K562 (cell line): ENCODE results near the gene C15orf62. TPM values are rescaled to one million over a fixed set of nuclear protein-coding genes. Genes with fewer than 3 reads are reported as not detected.

Source experiments
- CHCHD3 ChIP-seq: fragments of 250-450 bp; sonication (Bioruptor Pico); IDR thresholded peaks from 2 replicates; pipeline ENCODE4 v2.1.2; 2022; ENCODE audit warnings: mild to moderate bottlenecking
- ELF4 ChIP-seq: fragments of 450-650 bp; formaldehyde crosslinking; IDR thresholded peaks from 2 replicates; pipeline ENCODE4 v1.4.0; 2022; ENCODE audit warnings: missing genetic modification characterization
- ESRRA ChIP-seq: fragments of 450-650 bp; IDR thresholded peaks from 2 replicates; pipeline ENCODE4 v1.6.1; 2014; ENCODE audit warnings: low read depth, mild to moderate bottlenecking, moderate library complexity, borderline replicate concordance
- FOSL1 ChIP-seq: fragments of 200-800 bp; sonication (Bioruptor generic); conservative IDR thresholded peaks from 2 replicates; pipeline ENCODE4 v1.6.1; 2016; ENCODE audit warnings: missing genetic modification characterization, missing compliant biosample characterization
- GABPA ChIP-seq: fragments of 200-800 bp; sonication (Bioruptor generic); conservative IDR thresholded peaks from 2 replicates; pipeline ENCODE4 v1.6.1; 2016; ENCODE audit warnings: low read depth, missing genetic modification characterization, missing compliant biosample characterization
- HDAC1 ChIP-seq, 2 experiments: fragments of 450-650 bp; IDR thresholded peaks; 2 replicates each; pipeline ENCODE4 v1.6.1; 2016 to 2017; ENCODE audit warnings: inconsistent platforms in 1 of 2, mild to moderate bottlenecking in 1 of 2, moderate library complexity in 1 of 2
- KDM5B ChIP-seq: fragments of 200-600 bp; sonication (generic); IDR thresholded peaks from 2 replicates; pipeline ENCODE4 v1.6.1; 2012; ENCODE audit warnings: low read depth, mild to moderate bottlenecking, moderate library complexity, low read length, control low read depth, inconsistent platforms; ENCODE audit not compliant: insufficient replicate concordance
- MBD2 ChIP-seq: sonication (generic); IDR thresholded peaks from 2 replicates; pipeline ENCODE4 v1.6.1; 2016; ENCODE audit warnings: low read depth, borderline replicate concordance
- PHF8 ChIP-seq: fragments of 200-600 bp; sonication (generic); IDR thresholded peaks from 2 replicates; pipeline ENCODE4 v1.6.1; 2012; ENCODE audit warnings: mixed run types, mild to moderate bottlenecking, inconsistent platforms, low read length, moderate library complexity, borderline replicate concordance
- POLR2A ChIP-seq: fragments of 450-650 bp; conservative IDR thresholded peaks from 2 replicates; pipeline ENCODE4 v1.6.1; 2016
- POU5F1 ChIP-seq: fragments of 150-350 bp; IDR thresholded peaks from 2 replicates; pipeline ENCODE4 v1.6.1; 2014; ENCODE audit warnings: borderline replicate concordance, low read length, low read depth, mild to moderate bottlenecking; ENCODE audit not compliant: partially characterized antibody
- RB1 ChIP-seq: fragments of 450-650 bp; IDR thresholded peaks from 2 replicates; pipeline ENCODE4 v1.6.1; 2017; ENCODE audit warnings: low read depth, mild to moderate bottlenecking
- ZKSCAN1 ChIP-seq: fragments of 150-350 bp; IDR thresholded peaks from 2 replicates; pipeline ENCODE4 v1.6.1; 2016; ENCODE audit warnings: low read depth, low read length
- ZNF282 ChIP-seq: sonication (generic); formaldehyde crosslinking; IDR thresholded peaks from 2 replicates; pipeline ENCODE4 v1.8.1; 2023; ENCODE audit warnings: missing genetic modification reagents
- ZNF76 ChIP-seq: fragments of 250-450 bp; sonication (Bioruptor Pico); IDR thresholded peaks from 2 replicates; pipeline ENCODE4 v1.4.0; 2020; ENCODE audit warnings: mild to moderate bottlenecking, moderate library complexity, borderline replicate concordance
- polyA plus RNA-seq, 8 experiments: library from polyadenylated mRNA; depleted of rRNA in 4 of 8; stranded (reverse) in 5 of 8; unstranded in 3 of 8; fragments of >200 nt; fragmentation: Nextera tagmentation in 2 of 8; fragmentation: Illumina TruSeq in 1 of 8; extraction: Ambion mirVana in 2 of 8; extraction: Trizol in 1 of 8; gene quantifications; 2 replicates each; pipeline versions ENCODE4 v1.2.1 to v1.2.3, GENCODE V29; 2011 to 2014; ENCODE audit warnings: inconsistent platforms in 1 of 8, missing spikeins in 1 of 8
- total RNA-seq, 7 experiments: library from RNA; depleted of rRNA in 6 of 7; stranded (reverse); fragments of >200 nt in 6 of 7; fragmentation: Illumina TruSeq in 2 of 7; extraction: Trizol in 2 of 7; gene quantifications; 2 replicates each; pipeline versions ENCODE4 v1.2.1 to v1.2.3, GENCODE V29; 2011 to 2021; ENCODE audit warnings: low replicate concordance in 1 of 7
- TF ChIP-seq, protein P1 (sequence below): fragments of 450-650 bp; IDR thresholded peaks from 2 replicates; pipeline ENCODE4 v1.6.1; 2016; ENCODE audit warnings: antibody characterized with exemption
- TF ChIP-seq, protein P2 (sequence below): conservative IDR thresholded peaks from 2 replicates; pipeline ENCODE4 v1.6.1; 2011; ENCODE audit warnings: low read depth, mild to moderate bottlenecking, low read length; ENCODE audit not compliant: control insufficient read depth

Gene C15orf62
- total and polyA plus RNA-seq, 9 of the 15 experiments (the other 6 are each of a cell fraction or from before 2014, with no cell fraction given): 0.01 to 0.76 (median 0.30) TPM; not detected in 1

DNA sequence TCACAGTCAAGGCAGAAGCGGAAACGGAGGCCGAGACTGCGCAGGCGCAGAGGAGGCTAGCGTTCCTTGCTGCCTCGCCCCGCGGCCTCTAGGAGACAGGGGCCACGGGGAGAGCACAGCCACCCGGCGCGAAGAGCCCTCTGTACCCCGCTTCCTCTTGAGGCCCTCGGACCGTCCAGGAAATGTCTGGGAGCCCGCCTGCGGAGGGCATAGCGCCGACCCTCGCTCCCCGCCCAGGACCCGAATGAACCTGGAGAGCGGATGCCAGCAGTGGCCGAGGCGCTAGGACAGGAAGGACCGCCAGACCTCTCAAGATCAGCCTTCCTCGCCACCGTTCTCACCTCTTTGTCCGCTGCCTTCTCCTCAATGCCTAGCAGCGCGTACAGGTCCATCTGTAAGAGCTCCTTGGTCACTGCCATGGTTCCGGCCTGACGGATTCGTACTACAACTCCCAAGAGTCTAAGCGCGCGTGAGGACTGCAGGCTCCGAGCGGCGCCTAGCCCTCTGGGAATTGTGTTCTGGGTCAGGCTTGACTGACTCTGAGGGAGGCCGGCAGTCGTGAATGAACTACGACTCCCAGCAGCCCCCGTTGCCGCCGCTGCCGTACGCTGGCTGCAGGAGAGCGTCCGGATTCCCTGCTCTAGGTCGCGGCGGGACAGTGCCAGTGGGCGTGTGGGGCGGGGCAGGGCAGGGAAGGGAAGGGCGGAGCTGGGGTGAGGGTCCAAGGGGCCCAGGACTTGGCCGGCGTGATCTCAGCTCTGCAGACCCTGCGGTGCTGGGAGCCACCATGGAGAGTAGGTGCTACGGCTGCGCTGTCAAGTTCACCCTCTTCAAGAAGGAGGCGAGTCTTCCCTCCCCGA is 37.5 kb downstream of the C15orf62 start, which contains the start of the genes DNAJC17 and ZFYVE19 (continued):
- no peak for TF ChIP-seq ZNF282
- 0 out of 2 replicates have a peak, but pooled peaks have one; percentile 60 for TF ChIP-seq ZNF76
- peak; percentile 58; the same call in 1 of the 2 replicates for TF ChIP-seq ELF4 (CRISPR knock-in tag)
- TF ChIP-seq, protein P1, sequence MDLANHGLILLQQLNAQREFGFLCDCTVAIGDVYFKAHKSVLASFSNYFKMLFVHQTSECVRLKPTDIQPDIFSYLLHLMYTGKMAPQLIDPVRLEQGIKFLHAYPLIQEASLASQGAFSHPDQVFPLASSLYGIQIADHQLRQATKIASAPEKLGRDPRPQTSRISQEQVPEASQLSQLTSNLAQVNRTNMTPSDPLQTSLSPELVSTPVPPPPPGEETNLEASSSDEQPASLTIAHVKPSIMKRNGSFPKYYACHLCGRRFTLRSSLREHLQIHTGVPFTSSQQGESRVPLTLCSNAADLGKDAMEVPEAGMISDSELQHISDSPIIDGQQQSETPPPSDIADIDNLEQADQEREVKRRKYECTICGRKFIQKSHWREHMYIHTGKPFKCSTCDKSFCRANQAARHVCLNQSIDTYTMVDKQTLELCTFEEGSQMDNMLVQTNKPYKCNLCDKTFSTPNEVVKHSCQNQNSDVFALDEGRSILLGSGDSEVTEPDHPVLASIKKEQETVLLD: peak; percentile 89
- peak; percentile 91 for TF ChIP-seq MBD2
- TF ChIP-seq GABPA: peak; percentile 69
- peak; percentile 83 for TF ChIP-seq POU5F1
- TF ChIP-seq ESRRA: 0 out of 2 replicates have a peak, but pooled peaks have one; percentile 29
- peak; percentile 90 for TF ChIP-seq POLR2A
- peak; percentile 75 for TF ChIP-seq KDM5B
- peak; percentile 47; the same call in 1 of the 2 replicates for TF ChIP-seq FOSL1 (tag)
- TF ChIP-seq HDAC1 (IDR thresholded peaks at IDR 0.05): peak in 1 of 2 experiments; percentile 72; a peak in 1 of 4 replicates
- peak; percentile 97 for TF ChIP-seq PHF8
- TF ChIP-seq ZKSCAN1: no peak
- no peak for TF ChIP-seq CHCHD3 (CRISPR knock-in tag)
- peak; percentile 34; the same call in 1 of the 2 replicates for TF ChIP-seq RB1
- TF ChIP-seq, protein P2, sequence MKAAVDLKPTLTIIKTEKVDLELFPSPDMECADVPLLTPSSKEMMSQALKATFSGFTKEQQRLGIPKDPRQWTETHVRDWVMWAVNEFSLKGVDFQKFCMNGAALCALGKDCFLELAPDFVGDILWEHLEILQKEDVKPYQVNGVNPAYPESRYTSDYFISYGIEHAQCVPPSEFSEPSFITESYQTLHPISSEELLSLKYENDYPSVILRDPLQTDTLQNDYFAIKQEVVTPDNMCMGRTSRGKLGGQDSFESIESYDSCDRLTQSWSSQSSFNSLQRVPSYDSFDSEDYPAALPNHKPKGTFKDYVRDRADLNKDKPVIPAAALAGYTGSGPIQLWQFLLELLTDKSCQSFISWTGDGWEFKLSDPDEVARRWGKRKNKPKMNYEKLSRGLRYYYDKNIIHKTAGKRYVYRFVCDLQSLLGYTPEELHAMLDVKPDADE: peak; percentile 99
